K562 (cell line): ENCODE results near the gene AACS. TPM values are rescaled to one million over a fixed set of nuclear protein-coding genes. Genes with fewer than 3 reads are reported as not detected.

Experiments used
- ATAC-seq: fragments of 200-7000 bp; cut with Tn5 transposase; 3 replicates; pipeline ENCODE4 v1.9.1; 2020; ENCODE audit warnings: moderate library complexity
- BruUV-seq: library from RNA; stranded (reverse); fragments of 400-500 nt; replicated peaks from 2 replicates; lab custom pipeline; 2021; lab: Mats Ljungman, UMichigan
- CTCF ChIA-PET: fragments of 300-600 bp; formaldehyde crosslinking; extraction: SDS; loops from one replicate; lab custom pipeline; 2021; ENCODE audit warnings: low intra/inter-chr PET ratio; lab: Yijun Ruan, JAX
- POLR2A ChIA-PET: fragments of 300-600, 350-650 bp; sonication (Branson Sonifier 250); formaldehyde crosslinking; extraction: SDS; loops from one replicate; lab custom pipeline; 2021; ENCODE audit warnings: antibody characterized with exemption, inconsistent platforms; lab: Yijun Ruan, JAX
- DNase-seq, 4 experiments: peaks; one replicate each; pipeline versions ENCODE4 v3.0.0 to v3.0.0-alpha.2; 2011 to 2018; ENCODE audit warnings: low spot score in 3 of 4, mixed read lengths in 3 of 4; ENCODE audit errors: extremely low read depth in 1 of 4
- FAIRE-seq: peaks from 2 replicates; lab custom pipeline; 2011; peaks lifted over from hg19 to GRCh38; lab: Jason Lieb, UNC
- H2AFZ ChIP-seq: 2 replicates; pipeline ENCODE4 v1.6.0; 2011; ENCODE audit warnings: low read depth, low read length, control low read depth, inconsistent platforms
- H3K27ac ChIP-seq: fragments of 200-600 bp; 3 replicates; pipeline ENCODE4 v1.8.0; 2011; ENCODE audit warnings: low read depth, mild to moderate bottlenecking, control low read depth, inconsistent platforms, low read length, moderate library complexity, mixed read lengths; ENCODE audit errors: extremely low read depth
- H3K27me3 ChIP-seq, 2 experiments: fragments of 300-600 bp in 1 of 2; 2 replicates in 1 of 2; 3 replicates in 1 of 2; pipeline versions ENCODE4 v1.6.0 to v1.8.0; 2011; ENCODE audit warnings: inconsistent platforms in 2 of 2, low read length in 2 of 2, mild to moderate bottlenecking in 1 of 2, mixed read lengths in 1 of 2, moderate library complexity in 1 of 2; ENCODE audit not compliant: control insufficient read depth in 2 of 2, insufficient read depth in 2 of 2
- H3K36me3 ChIP-seq: fragments of 300-600 bp; 3 replicates; pipeline ENCODE4 v1.8.0; 2011; ENCODE audit warnings: mild to moderate bottlenecking, low read length, inconsistent platforms; ENCODE audit not compliant: control insufficient read depth, insufficient read depth
- H3K4me1 ChIP-seq, 2 experiments: fragments of 200-600 bp in 1 of 2; replicated peaks in 1 of 2; 2 replicates in 1 of 2; 3 replicates in 1 of 2; pipeline versions ENCODE4 v1.5.1 to v1.8.0; 2011; ENCODE audit warnings: inconsistent platforms in 2 of 2, low read length in 2 of 2, mild to moderate bottlenecking in 1 of 2, mixed read lengths in 1 of 2, moderate library complexity in 1 of 2; ENCODE audit not compliant: control insufficient read depth in 2 of 2, insufficient read depth in 2 of 2
- H3K4me2 ChIP-seq: 2 replicates; pipeline ENCODE4 v1.6.1; 2011; ENCODE audit warnings: low read length, control low read depth, inconsistent platforms, mixed read lengths; ENCODE audit not compliant: insufficient read depth
- H3K4me3 ChIP-seq: fragments of 200-600 bp; sonication (generic), shearing (Covaris generic); 2 replicates; pipeline ENCODE4 v1.5.1; 2016; ENCODE audit warnings: control low read depth, inconsistent platforms
- H3K79me2 ChIP-seq: fragments of 200-600 bp; 3 replicates; pipeline ENCODE4 v1.8.0; 2011; ENCODE audit warnings: low read length, inconsistent platforms; ENCODE audit not compliant: control insufficient read depth, insufficient read depth
- H3K9ac ChIP-seq, 2 experiments: 2 replicates each; pipeline versions ENCODE4 v1.6.0 to v1.6.1; 2011; ENCODE audit warnings: low read depth in 2 of 2, low read length in 2 of 2, control low read depth in 1 of 2, inconsistent platforms in 1 of 2, mild to moderate bottlenecking in 1 of 2, mixed read lengths in 1 of 2; ENCODE audit not compliant: insufficient read depth in 1 of 2
- H3K9me1 ChIP-seq: one replicate; pipeline ENCODE4 v1.6.0; 2011; ENCODE audit warnings: inconsistent platforms, mild to moderate bottlenecking, low read length, moderate library complexity; ENCODE audit not compliant: control insufficient read depth, insufficient read depth
- H3K9me3 ChIP-seq: replicated peaks from 2 replicates; pipeline ENCODE4 v1.5.1; 2011; ENCODE audit warnings: low read depth, low read length, inconsistent platforms; ENCODE audit not compliant: control insufficient read depth, insufficient read depth
- H4K20me1 ChIP-seq: replicated peaks from 2 replicates; pipeline ENCODE4 v1.6.1; 2011; ENCODE audit warnings: low read length, inconsistent platforms, mixed read lengths; ENCODE audit not compliant: control insufficient read depth, insufficient read depth
- ATF4 ChIP-seq: fragments of 450-650 bp; formaldehyde crosslinking; IDR thresholded peaks from 2 replicates; pipeline ENCODE4 v1.4.0; 2022; ENCODE audit warnings: mild to moderate bottlenecking, moderate library complexity
- CREM ChIP-seq: IDR thresholded peaks from 2 replicates; pipeline ENCODE4 v1.6.1; 2014; ENCODE audit warnings: antibody characterized with exemption, low read depth
- TBL1XR1 ChIP-seq, 2 experiments: IDR thresholded peaks; 2 replicates each; pipeline ENCODE4 v1.6.1; 2012; ENCODE audit warnings: improper control_type of control experiment in 2 of 2, low read length in 2 of 2, mild to moderate bottlenecking in 1 of 2
- THAP7 ChIP-seq: fragments of 250-450 bp; sonication (Bioruptor Pico); IDR thresholded peaks from 2 replicates; pipeline ENCODE4 v1.5.0; 2021
- ZNF277 ChIP-seq: fragments of 250-450 bp; sonication (Bioruptor Pico); IDR thresholded peaks from 2 replicates; pipeline ENCODE4 v1.8.0; 2022; ENCODE audit warnings: inconsistent platforms, mild to moderate bottlenecking, moderate library complexity, borderline replicate concordance
- WGBS: fragments of 100-300 bp; shearing (Covaris generic); methylation state at CpG from one replicate; pipeline ENCODE4 v1.1.6; 2016; ENCODE audit warnings: low coverage, mixed read lengths; ENCODE audit not compliant: insufficient coverage; ENCODE audit errors: missing lambda C conversion rate; 5-methylcytosine and 5-hydroxymethylcytosine counted together
- in situ Hi-C: fragments of 300-500 bp; cut with MboI; formaldehyde crosslinking; loops from 4 replicates; pipeline ENCODE4 v1.15.0; 2018; ENCODE audit warnings: inconsistent platforms, mixed read lengths
- intact Hi-C: fragments of 100-400 bp; cut with micrococcal nuclease; formaldehyde crosslinking; loops from 2 replicates; pipeline ENCODE4 v1.14.2; 2022
- polyA plus RNA-seq, 8 experiments: library from polyadenylated mRNA; depleted of rRNA in 4 of 8; stranded (reverse) in 5 of 8; unstranded in 3 of 8; fragments of >200 nt; fragmentation: Nextera tagmentation in 2 of 8; fragmentation: Illumina TruSeq in 1 of 8; extraction: Ambion mirVana in 2 of 8; extraction: Trizol in 1 of 8; gene quantifications; 2 replicates each; pipeline versions ENCODE4 v1.2.1 to v1.2.3, GENCODE V29; 2011 to 2014; ENCODE audit warnings: inconsistent platforms in 1 of 8, missing spikeins in 1 of 8
- total RNA-seq, 7 experiments: library from RNA; depleted of rRNA in 6 of 7; stranded (reverse); fragments of >200 nt in 6 of 7; fragmentation: Illumina TruSeq in 2 of 7; extraction: Trizol in 2 of 7; gene quantifications; 2 replicates each; pipeline versions ENCODE4 v1.2.1 to v1.2.3, GENCODE V29; 2011 to 2021; ENCODE audit warnings: low replicate concordance in 1 of 7

The AACS gene
- total and polyA plus RNA-seq, 9 of the 15 experiments (the other 6 are each of a cell fraction or from before 2014, with no cell fraction given), result 2.4 to 13.0 (median 6.0) TPM

GRCh38 chr12:125132698-125133400, 67.6 kb downstream of the AACS start:
- TF ChIP-seq TBL1XR1 (IDR thresholded peaks at IDR 0.05; ENCODE audit: low read length in 2 of 2) (no peak), ATF4 (no peak), ZNF277 (CRISPR knock-in tag) (no peak), THAP7 (CRISPR knock-in tag) (no peak), CREM (0 out of 2 replicates have a peak, but pooled peaks have one; percentile 16)
- no peaks in the 10 kb centered on the region for H3K79me2 ChIP-seq
- H3K36me3 ChIP-seq, result no peaks in the 10 kb centered on the region
- WGBS, result 40% methylated on average over 16 of the region's 16 CpGs
- no peak overlapping the region for H3K4me3 ChIP-seq
- peaks cover 0 to 5% of the 10 kb centered on the region in 2 experiments; a peak in 1 of 5 replicates for H3K4me1 ChIP-seq
- DNase-seq, result no peak
- no peaks in the 10 kb centered on the region for H3K9me1 ChIP-seq
- intact Hi-C loops (no loop called here), in situ Hi-C loops (no loop called here)
- ATAC-seq, result peak; percentile 59
- no peak overlapping the region for H2AFZ ChIP-seq
- FAIRE-seq, result no peak
- H3K4me2 ChIP-seq, result no peak overlapping the region
- ChIA-PET POLR2A (interaction anchor here (0.6 to 1.0 kb wide), 3 partner anchors 10 to 325 kb away, joined by 3 to 4 read pairs (median 3); no protein-coding TSS in a partner anchor), CTCF (no interaction called here)
- no peak overlapping the region for H3K9ac ChIP-seq
- H3K27me3 ChIP-seq, result peaks cover 0 to 5% of the 10 kb centered on the region in 2 experiments; a peak in 3 of 5 replicates
- H3K9me3 ChIP-seq, result no peaks in the 10 kb centered on the region
- H3K27ac ChIP-seq, result no peak overlapping the region
- H4K20me1 ChIP-seq, result no peaks in the 10 kb centered on the region
- BruUV-seq, result no TSS peak
